HCT116 (cell line): ENCODE measurements around the gene COG1.

ENCODE experiments used
- EZH2 ChIP-seq: fragments of 200-600 bp; sonication (generic); IDR thresholded peaks from 2 replicates; pipeline ENCODE4 v1.6.1; 2017; ENCODE audit warnings: antibody characterized with exemption, mixed run types
- EZH2phosphoT487 ChIP-seq: fragments of 200-600 bp; IDR thresholded peaks from 2 replicates; pipeline ENCODE4 v1.6.1; 2018; ENCODE audit warnings: antibody characterized with exemption, borderline replicate concordance
- FOSL1 ChIP-seq: IDR thresholded peaks from 2 replicates; pipeline ENCODE4 v1.6.1; 2012; ENCODE audit warnings: low read depth
- POLR2A ChIP-seq: IDR thresholded peaks from 2 replicates; pipeline ENCODE4 v1.7.0; 2011; ENCODE audit warnings: borderline replicate concordance; ENCODE audit not compliant: insufficient read depth, insufficient read length; ENCODE audit errors: extremely low read depth
- POLR2AphosphoS5 ChIP-seq: IDR thresholded peaks from 2 replicates; pipeline ENCODE4 v1.6.1; 2011; ENCODE audit warnings: mild to moderate bottlenecking, low read depth, low read length, moderate library complexity
- SIN3A ChIP-seq: IDR thresholded peaks from 2 replicates; pipeline ENCODE4 v1.6.1; 2012; ENCODE audit warnings: low read depth
- SP1 ChIP-seq: IDR thresholded peaks from 2 replicates; pipeline ENCODE4 v1.6.1; 2012; ENCODE audit warnings: low read depth
- YY1 ChIP-seq: IDR thresholded peaks from 2 replicates; pipeline ENCODE4 v1.6.1; 2011; ENCODE audit warnings: low read length, low read depth, moderate library complexity, mild to moderate bottlenecking; ENCODE audit not compliant: insufficient replicate concordance; ENCODE audit errors: extremely low read depth
- ZFX ChIP-seq: fragments of 450-650 bp; IDR thresholded peaks from 2 replicates; pipeline ENCODE4 v1.6.1; 2017
- TF ChIP-seq, protein P1 (sequence below), 3 experiments: fragments of 200-600 bp in 1 of 3; sonication (generic) in 1 of 3; IDR thresholded peaks in 2 of 3; conservative IDR thresholded peaks in 1 of 3; 2 replicates each; pipeline ENCODE4 v1.5.1; 2012 to 2017; ENCODE audit warnings: low read depth in 2 of 3, low read length in 2 of 3, antibody characterized with exemption in 1 of 3, borderline replicate concordance in 1 of 3, control low read depth in 1 of 3, mild to moderate bottlenecking in 1 of 3, mixed read lengths in 1 of 3, mixed run types in 1 of 3, moderate library complexity in 1 of 3; ENCODE audit not compliant: insufficient read depth in 1 of 3
- TF ChIP-seq, protein P2 (sequence below): IDR thresholded peaks from 2 replicates; pipeline ENCODE4 v1.6.1; 2012

DNA sequence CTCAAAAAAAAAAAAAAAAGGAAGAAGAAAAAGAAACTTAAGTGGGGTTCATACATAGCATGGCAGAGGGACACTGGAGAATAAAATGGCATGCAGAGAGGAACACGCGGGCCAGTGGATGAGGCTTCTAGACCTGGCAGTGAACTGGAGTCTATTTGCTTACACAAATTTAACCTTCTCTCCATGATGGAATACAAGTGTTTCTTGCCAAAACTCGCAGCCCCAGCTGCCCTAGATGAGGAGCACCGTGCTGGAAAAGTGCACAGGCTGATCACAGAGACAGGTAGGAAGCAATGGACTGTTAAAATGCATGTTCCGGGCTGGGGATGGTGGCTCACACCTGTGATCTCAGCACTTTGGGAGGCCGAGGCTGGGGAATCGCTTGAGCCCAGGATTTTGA lies 18.7 kb upstream of the COG1 start:
- TF ChIP-seq, protein P1, sequence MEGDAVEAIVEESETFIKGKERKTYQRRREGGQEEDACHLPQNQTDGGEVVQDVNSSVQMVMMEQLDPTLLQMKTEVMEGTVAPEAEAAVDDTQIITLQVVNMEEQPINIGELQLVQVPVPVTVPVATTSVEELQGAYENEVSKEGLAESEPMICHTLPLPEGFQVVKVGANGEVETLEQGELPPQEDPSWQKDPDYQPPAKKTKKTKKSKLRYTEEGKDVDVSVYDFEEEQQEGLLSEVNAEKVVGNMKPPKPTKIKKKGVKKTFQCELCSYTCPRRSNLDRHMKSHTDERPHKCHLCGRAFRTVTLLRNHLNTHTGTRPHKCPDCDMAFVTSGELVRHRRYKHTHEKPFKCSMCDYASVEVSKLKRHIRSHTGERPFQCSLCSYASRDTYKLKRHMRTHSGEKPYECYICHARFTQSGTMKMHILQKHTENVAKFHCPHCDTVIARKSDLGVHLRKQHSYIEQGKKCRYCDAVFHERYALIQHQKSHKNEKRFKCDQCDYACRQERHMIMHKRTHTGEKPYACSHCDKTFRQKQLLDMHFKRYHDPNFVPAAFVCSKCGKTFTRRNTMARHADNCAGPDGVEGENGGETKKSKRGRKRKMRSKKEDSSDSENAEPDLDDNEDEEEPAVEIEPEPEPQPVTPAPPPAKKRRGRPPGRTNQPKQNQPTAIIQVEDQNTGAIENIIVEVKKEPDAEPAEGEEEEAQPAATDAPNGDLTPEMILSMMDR (IDR thresholded peaks at IDR 0.05 in 2 of 3, conservative IDR thresholded peaks at IDR 0.05 in 1 of 3; ENCODE audit: borderline replicate concordance in 1 of 3, insufficient read depth in 1 of 3, low read depth in 2 of 3, low read length in 2 of 3): no peak
- TF ChIP-seq POLR2A (no peak), EZH2 (no peak), SIN3A (no peak), POLR2AphosphoS5 (no peak), ZFX (no peak), EZH2phosphoT487 (no peak), YY1 (no peak), FOSL1 (no peak), SP1 (no peak)
- TF ChIP-seq, protein P2, sequence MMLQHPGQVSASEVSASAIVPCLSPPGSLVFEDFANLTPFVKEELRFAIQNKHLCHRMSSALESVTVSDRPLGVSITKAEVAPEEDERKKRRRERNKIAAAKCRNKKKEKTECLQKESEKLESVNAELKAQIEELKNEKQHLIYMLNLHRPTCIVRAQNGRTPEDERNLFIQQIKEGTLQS: no peak
